ENCODE measurements around the gene CST4.
"Not testable (repeated sequence)": the region's sequence is repeated elsewhere in the genome, so short reads cannot be mapped to it uniquely, and the experiment has no call there.

CST4 gene

DNA sequence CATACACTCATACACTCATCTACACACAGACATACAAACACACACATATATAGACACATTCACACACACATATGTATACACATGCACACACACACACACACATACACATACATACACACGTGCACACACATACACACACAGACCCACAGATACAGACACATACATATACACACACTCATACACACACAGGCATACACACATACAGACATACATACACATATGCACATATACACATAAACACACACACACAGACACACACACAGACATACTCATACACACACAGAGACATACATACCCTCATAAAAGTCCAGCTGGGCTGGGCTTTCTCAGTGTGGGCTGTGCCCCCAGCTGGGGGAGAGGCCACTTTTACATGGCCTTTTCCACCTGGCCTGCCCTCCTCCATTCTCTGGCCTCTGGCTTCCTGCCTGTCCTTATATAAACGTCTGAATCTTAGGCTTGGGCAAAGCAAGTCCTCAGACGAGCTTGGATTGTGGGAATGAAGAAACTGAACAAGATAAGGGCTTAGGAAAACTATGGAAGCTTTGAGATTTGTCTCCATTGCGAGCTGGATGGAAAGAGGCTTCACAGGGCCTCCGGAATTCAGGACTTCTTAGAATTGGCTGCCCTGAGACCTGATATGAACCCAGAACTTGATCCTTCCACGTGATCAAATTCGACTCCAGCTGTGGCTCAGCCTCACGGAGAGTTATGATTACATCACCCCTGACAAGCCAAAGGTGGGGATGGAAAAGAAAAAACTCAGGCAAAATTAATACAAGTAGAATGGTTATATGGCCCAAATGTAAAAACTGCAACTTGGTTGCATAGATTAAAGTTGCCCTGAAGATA lies 28.6 kb downstream of the CST4 start:
- DNase-seq = no peak

DNA sequence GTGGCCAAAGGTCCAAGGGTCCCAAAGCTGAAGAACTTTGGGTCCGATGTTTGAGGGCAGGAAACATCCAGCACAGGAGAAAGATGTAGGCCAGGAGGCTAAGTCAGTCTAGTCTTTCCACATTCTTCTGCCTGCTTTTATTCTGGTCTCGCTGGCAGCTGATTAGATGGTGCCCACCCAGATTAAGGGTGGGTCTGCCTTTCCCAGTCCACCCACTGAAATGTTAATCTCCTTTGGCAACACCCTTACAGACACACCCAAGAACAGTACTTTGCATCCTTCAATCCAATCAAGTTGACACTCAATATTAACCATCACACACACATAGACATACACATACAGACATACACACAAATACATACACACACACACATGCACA lies 29.2 kb downstream of the CST4 start:
- not testable (repeated sequence) for DNase-seq

- DNase-seq = no peak
Measured at GRCh38 chr20:23658989-23659609, 29.7 kb downstream of the CST4 start.

DNA sequence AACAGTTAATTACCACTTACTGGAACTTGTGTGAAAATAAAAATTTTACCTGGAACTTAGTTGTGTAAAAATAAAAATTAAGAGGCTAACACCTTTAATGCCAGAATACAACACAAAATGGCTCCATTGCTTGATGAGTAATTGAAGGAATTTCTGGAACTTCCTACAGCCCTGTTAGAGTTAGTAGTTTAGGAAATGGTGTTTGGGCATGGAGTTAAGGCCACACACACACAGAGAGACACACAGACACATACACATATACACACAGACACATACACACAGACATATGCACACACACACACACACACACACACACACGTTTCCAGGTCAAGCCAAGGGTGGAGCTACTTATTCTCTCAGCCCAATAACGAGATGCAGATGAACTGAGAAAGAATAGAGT lies 30.5 kb downstream of the CST4 start:
- DNase-seq = no peak

GRCh38 chr20:23657202-23657601 lies 31.6 kb downstream of the CST4 start:
- no peak for DNase-seq

DNA sequence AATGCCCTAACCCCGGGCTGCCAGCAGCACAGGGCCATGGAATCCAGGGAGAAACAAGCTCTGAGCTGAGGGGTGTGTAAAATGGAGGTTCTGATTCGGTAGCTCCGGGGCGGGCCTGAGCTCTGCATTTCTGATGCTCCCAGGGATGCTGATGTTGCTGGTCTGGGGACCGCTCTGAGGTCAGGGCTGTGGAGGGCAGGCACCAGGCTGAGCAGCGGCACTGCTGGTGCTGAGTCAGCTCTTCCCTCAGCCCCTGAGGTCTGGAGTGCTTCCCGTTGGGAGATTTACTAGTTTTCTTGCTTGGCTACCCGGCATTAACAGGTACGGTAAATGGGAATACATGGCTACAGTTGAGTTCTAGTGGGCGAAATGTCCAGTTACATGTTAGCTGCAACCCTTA lies 32.5 kb downstream of the CST4 start:
- peak; percentile 34 to 62 (median 48) for DNase-seq

DNA sequence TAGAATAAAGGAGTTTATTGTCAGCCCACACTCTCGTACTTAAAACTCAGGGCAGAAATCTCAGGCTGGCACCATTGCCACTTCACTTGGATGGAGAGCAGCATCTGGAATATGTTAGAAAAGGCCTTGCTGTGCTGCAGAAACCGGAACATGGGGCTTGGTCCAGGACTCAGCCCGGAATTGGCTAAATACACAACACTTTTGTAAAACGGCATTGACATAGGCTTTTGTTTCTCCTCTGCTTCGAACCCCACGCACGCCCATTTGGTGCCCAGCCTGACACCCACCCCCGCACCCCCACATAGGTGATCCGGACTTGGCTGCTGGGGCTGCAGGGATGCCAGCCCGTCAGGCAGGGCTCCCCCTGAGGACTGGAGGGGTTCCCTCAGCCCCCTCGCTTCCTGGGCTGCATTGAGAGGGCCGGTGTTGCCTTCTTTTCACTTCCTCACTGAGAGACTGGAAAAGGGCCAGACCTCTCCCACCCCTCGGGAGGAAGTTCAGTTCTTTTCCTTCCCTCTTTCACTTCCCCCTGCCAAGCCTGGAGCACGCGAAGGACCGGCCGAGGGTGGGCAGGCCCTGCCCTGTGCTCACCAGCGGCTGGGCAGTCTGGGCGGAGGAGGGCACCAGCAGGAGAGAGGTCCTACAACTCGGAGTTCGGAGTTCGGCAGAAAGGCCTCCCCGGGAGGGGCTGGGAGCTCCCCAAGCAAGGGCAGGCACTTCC lies 33.2 kb downstream of the CST4 start:
- peak; percentile 91 to 97 (median 96) for DNase-seq

GRCh38 chr20:23654717-23655116 lies 34.1 kb downstream of the CST4 start:
- peak in 3 of 4 experiments; percentile 34 to 48 (median 47) for DNase-seq

DNA sequence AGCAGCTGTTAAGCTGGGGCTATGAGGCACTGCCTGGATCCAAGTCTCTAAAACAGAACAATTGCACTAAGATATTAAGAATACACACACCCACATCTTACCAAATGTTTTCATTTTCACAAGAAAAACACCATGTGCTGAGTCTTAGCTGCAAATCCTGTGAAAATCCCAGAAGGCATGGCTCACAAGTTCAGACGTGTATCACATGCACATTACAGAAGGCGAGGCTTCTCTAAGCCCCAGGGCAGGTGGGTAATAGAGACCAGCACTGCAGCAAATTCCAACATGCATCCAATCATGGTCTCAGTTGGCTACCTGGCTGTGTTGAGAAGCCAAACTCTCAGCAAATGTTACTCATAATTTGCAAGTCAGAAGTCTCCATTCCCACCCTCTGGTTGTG lies 34.8 kb downstream of the CST4 start:
- no peak for DNase-seq

DNA sequence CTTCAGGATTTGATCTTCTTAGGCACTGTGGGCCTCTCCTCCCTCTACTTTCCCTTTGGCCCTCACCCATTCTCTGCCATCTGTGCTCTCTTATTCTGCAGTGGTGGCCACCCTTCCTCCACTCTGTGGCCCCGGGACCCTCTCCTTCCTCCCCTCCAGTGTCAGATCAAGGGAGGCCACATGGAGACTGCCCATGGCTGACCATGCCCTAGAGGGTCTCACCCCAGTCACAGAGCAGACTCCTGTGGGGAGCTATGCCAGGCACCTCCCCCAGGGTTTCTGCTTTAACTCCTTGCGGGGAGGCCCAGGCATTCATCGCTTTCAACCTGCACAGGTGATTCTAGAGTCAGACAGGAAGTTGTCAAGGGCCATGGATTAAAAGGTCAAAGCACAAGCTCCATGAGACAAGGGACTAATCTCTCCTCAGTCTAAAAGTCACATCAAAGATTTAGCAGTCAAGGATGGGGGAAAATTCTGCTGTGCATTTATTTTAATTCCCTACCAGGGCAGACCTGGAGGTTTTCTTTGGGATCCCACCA lies 35.4 kb downstream of the CST4 start:
- DNase-seq = no peak

DNA sequence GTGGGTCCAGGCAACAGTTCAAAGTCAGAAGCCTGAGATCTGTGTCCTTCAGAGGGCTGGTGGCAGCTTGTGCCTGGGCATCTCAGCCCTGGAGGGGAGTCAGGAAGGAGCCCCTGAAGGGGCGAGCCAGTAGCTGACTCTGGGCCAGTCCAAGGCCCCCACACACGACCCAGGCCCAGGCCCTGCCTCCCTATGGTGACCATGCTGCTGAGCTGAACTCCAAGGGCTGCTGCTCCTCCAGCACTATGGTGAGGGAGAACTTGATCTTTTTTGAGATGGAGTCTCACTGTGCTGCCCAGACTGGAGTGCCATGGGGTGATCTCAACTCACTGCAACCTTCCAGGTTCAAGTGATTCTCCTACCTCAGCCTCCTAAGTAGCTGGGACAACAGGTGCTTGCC lies 35.9 kb downstream of the CST4 start:
- no peak for DNase-seq

DNA sequence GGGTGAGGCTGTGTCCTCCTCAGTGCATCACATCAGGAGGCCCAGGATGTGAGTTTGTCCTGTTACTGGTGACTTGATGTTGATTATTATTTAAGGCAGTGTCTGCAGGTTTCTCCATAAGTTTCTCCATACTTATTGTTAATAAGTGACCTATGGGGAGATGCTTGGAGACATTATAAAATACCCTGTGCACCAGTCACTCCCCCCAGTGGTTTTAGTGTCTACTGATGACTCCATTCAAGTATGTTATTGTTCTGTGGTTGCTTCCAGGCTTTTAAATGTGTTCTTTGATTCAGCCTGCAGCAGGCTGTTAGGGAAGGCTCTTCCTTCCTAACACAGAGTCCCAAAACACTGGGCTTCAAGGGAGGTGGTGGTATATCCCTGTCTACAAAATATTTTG lies 36.5 kb downstream of the CST4 start:
- no peak for DNase-seq

DNA sequence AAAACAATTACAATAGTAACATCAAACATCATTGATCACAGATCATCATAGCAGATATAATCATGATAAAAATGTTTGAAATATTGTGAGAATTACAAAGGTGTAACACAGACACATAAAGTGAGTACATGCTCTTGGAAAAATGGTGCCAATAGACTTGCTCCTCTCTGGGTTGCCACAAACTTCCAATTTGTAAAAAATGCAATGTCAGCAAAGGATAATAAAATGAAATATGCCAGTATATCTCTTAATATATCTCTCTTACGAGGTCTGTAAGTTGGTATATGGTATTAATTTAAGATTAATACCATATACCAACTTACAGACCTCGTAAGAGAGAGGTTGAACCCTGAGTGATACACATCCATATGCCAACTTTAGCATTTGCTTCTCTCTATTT lies 37.7 kb downstream of the CST4 start:
- no peak for DNase-seq

- no peak for DNase-seq
Measured at GRCh38 chr20:23649830-23650417, 38.9 kb downstream of the CST4 start.

GRCh38 chr20:23649242-23649641 lies 39.6 kb downstream of the CST4 start:
- DNase-seq = no peak

GRCh38 chr20:23647346-23647745 lies 41.5 kb downstream of the CST4 start:
- DNase-seq = peak in 1 of 4 experiments; percentile 15

DNA sequence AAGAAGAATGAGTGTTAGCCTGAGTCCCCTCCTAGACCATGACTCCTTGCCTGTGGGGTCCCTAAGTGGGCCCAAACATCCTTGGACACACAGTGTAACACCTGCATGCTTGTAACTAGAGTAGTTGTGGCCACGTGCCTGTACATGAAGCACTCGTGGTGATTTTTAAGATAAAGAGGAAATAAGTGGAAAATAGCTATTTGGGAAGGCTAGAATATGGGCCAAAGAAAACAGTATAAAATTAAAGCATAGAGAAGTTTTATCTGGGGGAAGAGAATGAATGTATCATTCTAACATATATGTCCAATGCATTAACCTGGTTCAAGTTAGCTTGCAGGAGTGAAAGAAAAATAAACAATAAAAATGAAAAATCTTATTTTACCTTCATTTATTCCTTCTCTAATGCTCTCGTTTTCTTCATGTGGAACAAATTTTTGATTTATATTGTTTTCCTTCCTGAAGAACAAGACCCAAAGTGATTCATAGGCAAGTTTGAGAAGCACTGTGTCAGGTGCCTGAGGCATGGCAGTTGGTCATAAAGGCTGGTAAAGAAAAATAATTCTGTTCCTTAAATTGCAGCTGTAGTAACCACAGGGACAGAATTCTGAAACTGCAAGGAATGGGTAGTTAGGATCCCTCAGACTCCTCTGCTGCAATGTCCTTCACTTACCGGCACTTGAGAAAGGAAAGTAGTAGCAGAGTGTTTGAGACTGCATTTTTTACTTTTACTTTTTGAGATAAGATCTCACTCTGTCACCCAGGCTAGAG lies 42.5 kb downstream of the CST4 start:
- DNase-seq = peak; percentile 66 to 83 (median 75)

- DNase-seq = no peak
Measured at GRCh38 chr20:23645575-23645974, 43.3 kb downstream of the CST4 start.

DNA sequence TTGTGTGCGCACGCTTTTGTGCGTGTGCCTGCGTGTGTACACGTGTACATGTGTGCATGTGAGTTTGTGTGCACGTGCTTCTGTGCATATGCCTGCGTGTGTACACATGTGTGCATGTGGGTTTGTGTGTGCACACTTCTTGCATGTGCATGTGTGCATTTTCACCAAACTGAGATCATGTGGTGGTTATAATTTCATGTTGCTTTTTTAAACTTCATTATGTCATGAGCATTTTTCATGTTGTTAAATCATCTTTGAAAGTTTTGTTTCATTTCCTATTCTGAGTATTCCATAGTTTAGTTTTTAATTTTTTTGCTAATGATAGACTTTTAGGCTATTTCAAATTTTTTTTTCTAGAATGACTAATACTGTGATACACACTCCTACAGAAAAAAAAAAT lies 44.7 kb downstream of the CST4 start:
- DNase-seq = peak in 2 of 4 experiments; percentile 38 to 39

DNA sequence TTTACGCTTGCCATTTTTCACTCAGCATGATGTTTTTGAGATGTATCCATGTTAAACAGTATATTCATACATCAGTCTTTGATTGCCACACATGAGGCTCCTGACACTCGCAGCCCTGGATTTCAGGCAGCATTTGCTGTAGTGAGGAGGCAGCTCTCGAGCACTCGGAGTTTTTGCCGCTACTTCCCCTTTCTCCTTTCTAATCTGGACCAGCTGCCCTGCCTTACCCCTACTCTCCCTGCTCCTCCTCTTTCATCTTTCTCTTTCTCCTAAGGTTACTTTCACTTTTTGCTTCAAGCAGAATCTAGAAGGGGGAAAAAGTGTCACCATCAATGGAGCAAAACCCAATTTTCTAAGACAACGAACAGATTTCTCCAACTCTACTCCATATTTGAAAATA lies 45.2 kb downstream of the CST4 start:
- DNase-seq = peak; percentile 66 to 82 (median 80)

GRCh38 chr20:23641936-23642751 lies 46.7 kb downstream of the CST4 start:
- peak; percentile 76 to 88 (median 86) for DNase-seq

Data from suppressor macrophage (primary cell).